ENCODE measurements around the gene XPO6. TPM values are rescaled to one million over a fixed set of nuclear protein-coding genes. Genes with fewer than 3 reads are reported as not detected.

The XPO6 gene
- total RNA-seq, 3 donors from 2014 or later = 97.6 to 138 (median 114) TPM

DNA sequence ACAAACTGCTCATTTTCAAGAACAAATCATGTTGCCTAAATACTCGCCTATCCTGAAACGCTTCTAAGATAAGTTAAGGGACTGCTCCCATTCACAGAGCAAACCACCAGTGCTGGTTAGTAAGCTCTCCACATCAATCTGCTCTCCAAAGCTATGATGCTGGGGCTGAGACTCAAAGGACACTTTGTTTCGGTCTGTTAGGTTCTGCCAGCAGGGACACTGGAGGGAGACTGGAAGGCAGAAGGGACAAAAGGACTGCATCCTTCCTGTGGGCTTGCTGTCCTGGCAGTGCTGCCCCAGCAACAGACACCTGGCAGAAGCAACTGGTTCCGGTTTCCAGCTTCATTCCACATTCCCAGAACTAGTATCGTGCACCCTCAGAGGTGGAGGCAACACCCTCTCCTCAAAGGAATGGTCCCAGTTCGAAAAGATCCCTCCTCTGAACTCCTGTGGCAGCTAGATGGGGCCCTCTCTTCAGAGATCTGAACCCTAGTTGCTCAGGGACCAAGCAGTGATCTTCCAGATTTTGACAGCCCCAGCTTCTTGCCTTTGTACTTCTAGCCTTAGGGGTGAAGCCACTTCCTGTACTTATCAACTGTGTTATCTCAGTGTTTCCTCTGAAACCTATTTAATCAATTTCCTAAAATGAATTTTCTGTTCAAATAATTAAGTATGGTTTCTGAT is 74.9 kb downstream of the XPO6 start:
- no peak overlapping the region for H3K4me3 ChIP-seq
- DNase-seq (no peak), ATAC-seq (peak; percentile 29)
- intact Hi-C loops (cut with DNase I, micrococcal nuclease) = no loop called here
- H3K9me3 ChIP-seq = no peaks in the 10 kb centered on the region
- no peaks in the 10 kb centered on the region for H3K36me3 ChIP-seq (ENCODE audit: low read depth)
- TF ChIP-seq, protein P1, sequence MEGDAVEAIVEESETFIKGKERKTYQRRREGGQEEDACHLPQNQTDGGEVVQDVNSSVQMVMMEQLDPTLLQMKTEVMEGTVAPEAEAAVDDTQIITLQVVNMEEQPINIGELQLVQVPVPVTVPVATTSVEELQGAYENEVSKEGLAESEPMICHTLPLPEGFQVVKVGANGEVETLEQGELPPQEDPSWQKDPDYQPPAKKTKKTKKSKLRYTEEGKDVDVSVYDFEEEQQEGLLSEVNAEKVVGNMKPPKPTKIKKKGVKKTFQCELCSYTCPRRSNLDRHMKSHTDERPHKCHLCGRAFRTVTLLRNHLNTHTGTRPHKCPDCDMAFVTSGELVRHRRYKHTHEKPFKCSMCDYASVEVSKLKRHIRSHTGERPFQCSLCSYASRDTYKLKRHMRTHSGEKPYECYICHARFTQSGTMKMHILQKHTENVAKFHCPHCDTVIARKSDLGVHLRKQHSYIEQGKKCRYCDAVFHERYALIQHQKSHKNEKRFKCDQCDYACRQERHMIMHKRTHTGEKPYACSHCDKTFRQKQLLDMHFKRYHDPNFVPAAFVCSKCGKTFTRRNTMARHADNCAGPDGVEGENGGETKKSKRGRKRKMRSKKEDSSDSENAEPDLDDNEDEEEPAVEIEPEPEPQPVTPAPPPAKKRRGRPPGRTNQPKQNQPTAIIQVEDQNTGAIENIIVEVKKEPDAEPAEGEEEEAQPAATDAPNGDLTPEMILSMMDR (IDR thresholded peaks at IDR 0.05) = no peak
- peaks cover 5% of the 10 kb centered on the region for H3K4me1 ChIP-seq (ENCODE audit: low read depth)

DNA sequence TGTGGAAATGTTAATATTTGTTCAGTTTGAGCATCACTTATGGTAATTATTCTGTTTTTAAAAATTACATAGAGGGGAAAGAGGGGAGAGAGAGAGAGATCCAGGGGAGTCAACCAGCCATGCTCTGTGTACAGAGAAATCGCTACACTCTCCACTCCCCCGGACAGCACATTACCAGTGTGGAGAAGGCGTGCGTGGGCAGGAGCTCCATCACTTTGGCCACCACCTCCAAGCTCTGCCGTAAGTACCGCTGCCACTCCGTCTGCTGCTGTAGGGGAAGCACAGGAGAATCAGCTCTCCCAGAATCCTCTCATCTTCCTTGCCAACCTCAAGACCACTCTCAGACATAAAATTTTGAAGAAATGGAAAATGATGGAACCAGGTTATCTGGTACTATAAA is 78.1 kb downstream of the XPO6 start:
- no peaks in the 10 kb centered on the region for H3K9me3 ChIP-seq
- no peak for ATAC-seq
- H3K4me3 ChIP-seq = no peak overlapping the region
- DNase-seq = no peak
- intact Hi-C loops (cut with DNase I, micrococcal nuclease) = no loop called here
- TF ChIP-seq, protein P1 (IDR thresholded peaks at IDR 0.05) = no peak
- H3K4me1 ChIP-seq (ENCODE audit: low read depth) = peaks cover under 1% of the 10 kb centered on the region
- no peaks in the 10 kb centered on the region for H3K36me3 ChIP-seq (ENCODE audit: low read depth)

DNA sequence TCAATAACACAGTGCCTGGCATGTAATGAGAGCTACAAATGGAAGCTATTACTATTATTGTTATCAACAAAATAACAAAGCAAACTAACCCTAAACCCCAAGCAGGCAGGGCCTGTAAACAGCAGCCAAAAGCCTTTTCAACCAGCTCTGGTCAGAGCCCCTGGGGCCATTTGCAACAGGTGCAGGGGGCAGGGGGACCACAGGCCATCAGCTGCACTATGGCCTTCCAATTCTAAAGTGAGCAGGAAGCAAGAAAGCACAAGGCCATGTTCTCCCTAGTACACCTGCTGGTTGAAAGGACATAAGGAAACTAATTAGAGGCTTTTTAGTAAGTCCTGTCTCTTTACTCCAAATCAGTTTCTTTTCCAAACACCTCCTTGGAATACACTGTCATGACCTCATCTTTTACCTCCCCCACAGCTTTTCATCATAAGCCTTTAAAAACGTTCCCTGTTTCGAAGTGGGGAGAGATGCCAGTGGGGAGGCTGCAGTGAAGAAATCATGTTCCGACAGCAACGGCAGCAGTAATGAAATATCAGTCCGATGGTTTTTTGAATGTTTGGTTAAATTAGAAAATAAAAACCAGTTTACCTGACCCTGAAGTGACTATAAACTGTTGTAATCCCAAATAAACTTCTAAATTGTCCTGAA is 79.9 kb downstream of the XPO6 start:
- Histone ChIP-seq H3K4me3 (no peak overlapping the region), H3K4me1 (ENCODE audit: low read depth) (no peaks in the 10 kb centered on the region), H3K9me3 (no peaks in the 10 kb centered on the region), H3K36me3 (ENCODE audit: low read depth) (no peaks in the 10 kb centered on the region)
- intact Hi-C loops (cut with DNase I, micrococcal nuclease) = no loop called here
- TF ChIP-seq, protein P1 (IDR thresholded peaks at IDR 0.05) = no peak
- DNase-seq (no peak), ATAC-seq (no peak)

DNA sequence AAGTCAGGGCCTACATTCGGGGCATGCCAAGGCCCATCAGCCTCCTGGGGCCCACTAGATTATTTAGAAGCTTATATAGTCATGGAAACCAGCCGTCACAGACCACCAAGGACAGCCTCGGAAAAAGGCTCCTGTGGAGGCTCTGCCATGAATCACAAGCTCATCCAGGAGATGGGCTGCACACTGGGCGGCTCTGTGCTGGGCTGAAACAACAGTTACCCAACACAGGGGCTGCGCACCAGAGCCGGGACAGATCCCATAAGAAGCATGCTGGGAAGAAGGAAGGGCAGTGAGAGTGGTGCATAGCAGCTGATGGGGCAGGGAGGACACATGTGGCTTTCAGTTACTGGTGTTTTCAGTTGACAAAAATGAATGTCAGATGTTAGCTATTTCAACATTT is 80.6 kb downstream of the XPO6 start:
- no peak for DNase-seq
- no peaks in the 10 kb centered on the region for H3K36me3 ChIP-seq (ENCODE audit: low read depth)
- TF ChIP-seq, protein P1 (IDR thresholded peaks at IDR 0.05) = no peak
- H3K4me3 ChIP-seq = no peak overlapping the region
- intact Hi-C loops (cut with DNase I, micrococcal nuclease) = no loop called here
- H3K4me1 ChIP-seq (ENCODE audit: low read depth) = no peaks in the 10 kb centered on the region
- no peaks in the 10 kb centered on the region for H3K9me3 ChIP-seq
- no peak for ATAC-seq

DNA sequence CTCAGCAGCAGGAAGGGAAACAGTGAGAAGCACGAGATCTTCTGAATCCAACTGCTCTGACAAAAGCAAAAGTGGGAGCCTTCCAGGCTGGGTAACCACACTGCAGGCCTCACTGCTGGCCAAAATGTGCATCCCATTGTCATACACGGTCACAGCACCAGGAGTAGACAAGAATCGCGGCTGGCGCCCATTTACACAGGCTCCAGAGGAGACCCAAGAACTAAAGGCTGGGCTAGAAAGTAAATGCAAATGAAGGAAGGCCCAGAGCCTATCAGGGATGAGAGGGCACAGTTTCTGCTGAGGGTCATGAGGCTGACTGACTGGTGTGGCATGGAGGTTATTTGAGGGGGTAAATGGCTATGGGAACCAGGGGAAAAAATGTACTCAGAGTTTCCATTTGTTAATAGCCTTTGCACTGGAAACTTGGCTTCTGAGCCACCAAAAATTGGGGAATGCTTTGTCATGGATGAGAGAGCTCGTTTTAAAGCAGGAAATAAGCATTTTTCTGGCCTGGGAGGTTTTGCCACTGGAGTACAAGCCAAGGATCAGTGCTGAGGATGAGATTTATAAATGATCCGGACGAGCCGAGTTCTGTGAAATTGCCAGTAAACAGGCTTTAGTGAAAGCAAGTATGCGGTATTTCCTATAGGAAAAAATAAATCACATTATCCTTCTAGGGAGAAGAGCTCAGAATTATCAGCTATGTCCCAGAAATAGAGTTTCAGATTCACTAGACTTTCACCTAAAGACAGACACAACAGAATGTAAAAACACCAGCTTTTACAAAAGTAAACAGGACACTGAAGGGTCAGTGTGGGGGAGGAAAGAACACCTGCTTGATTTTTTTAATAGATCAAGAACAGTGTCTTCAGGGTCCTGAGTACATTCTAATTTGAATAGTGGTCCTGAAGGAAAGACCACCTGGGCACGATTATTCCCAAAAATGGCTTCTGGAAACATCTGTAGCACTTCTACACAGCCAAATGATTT is 81.4 kb downstream of the XPO6 start:
- Histone ChIP-seq H3K36me3 (ENCODE audit: low read depth) (no peaks in the 10 kb centered on the region), H3K9me3 (no peaks in the 10 kb centered on the region), H3K4me1 (ENCODE audit: low read depth) (no peaks in the 10 kb centered on the region), H3K4me3 (no peak overlapping the region)
- TF ChIP-seq, protein P1 (IDR thresholded peaks at IDR 0.05) = no peak
- DNase-seq (no peak), ATAC-seq (peak; percentile 10)
- intact Hi-C loops (cut with DNase I, micrococcal nuclease) = no loop called here

All from mucosa of descending colon (tissue), 3 donors.